HG03108 (cell line): ENCODE data around the gene RNF181.
"Not testable (repeated sequence)": the region's sequence is repeated elsewhere in the genome, so short reads cannot be mapped to it uniquely, and the experiment has no call there.

ENCODE experiments used
- ATAC-seq: cut with Tn5 transposase; IDR thresholded peaks from one replicate; pipeline ENCODE4 v1.9.1; 2021; ENCODE audit warnings: moderate library complexity; ENCODE audit not compliant: unreplicated experiment

Gene RNF181

DNA sequence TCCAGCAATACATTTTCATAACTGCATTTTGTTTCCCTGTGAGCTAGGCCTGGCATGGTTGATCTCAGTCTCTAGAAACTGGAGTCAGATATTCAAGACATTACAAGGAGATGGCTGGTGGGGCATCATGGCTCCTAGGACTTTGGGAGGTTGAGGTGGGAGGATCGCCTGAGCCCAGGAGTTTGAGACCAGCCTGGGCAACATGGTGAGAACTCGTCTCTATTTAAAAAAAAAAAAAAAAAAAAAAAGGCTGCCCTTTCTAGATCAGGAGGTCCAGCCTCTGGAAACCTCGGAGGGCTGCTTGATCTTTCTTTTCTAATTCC lies 18.5 kb upstream of the RNF181 start:
- ATAC-seq, result no peak

DNA sequence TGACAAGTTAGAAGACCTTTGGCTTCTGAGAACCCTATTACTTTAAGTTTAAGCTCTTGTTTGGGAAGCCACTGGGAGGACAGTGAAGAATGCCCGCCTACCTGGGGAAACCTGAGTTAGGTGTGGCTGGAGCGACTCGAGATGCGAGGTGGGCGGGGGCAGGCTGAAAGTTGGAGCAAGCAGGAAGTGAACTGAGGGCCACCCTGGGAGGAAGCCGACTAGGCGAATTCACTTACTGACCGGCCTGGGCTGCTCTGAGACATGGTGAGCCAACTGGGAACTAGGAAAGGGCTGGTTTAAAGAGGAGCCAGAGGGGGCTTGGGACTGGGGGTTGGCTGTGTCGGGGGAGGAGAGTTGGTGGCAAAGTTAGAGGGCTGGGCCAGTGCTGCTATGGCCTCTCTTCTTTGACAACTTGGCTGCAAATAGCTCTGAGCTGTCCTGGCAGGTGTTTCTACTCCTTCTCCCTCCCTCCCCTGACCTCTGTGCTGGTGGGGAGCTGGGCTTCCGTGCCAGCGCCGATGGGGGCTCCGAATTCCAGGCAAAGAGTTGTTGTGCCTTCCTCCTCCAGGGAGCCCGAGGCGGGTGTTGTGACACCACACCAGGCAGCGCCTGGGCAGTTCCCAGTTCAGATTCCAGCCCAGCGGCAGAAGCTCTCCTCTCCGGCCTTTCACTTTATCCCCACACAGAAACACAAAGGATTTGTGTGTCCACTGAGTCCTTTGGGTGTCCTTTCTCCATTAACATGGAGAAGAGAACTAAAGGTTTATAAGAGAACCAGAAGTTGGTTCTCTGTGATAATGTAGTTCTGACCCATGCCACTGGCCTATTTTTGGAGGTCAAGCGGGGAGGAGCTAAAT lies 17.9 kb upstream of the RNF181 start, which contains the start of gene VAMP8:
VAMP8 (plus strand) TSS at position 201 of the 857 bp plus-strand sequence; CDS start at position 262, 61 bp downstream.
- peak; percentile 56 for ATAC-seq

DNA sequence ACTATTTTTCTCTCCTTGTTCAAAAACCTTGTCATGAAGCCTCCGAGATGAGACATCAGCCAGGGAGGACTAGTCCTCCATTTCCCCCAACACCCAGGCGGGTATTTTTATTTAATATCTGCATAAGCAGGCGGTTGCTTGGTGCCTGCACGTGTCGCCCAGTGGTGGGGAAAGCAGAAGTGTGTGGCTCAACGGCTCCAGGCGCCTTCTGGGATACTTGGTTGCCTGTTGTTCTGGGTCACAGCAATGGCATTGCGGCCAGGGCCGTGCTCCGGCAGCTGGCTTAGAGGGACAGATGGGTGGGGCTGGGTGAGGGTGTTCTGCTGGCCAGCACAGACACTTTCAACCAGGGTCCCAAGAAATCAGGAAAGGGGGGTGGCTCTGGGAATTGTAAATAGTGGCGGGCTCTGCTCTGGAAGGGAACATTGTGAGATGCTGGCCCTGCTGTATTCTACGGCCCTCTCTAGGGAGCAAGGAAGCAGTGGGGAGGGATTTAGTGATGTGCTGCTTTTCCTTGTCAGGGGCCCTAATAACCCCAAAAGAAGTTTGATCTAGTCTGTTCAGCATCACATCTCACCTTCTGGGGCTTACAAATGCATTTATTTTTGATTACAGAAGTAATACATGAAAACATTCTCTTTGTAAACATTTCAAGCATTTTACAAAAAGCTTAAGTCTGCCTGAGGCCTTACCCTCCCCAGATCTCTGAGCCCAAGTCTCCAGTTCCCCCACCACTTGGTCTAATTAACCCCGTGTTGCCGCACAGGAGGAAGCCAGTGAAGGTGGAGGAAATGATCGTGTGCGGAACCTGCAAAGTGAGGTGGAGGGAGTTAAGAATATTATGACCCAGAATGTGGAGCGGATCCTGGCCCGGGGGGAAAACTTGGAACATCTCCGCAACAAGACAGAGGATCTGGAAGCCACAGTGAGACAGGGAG lies 17.0 kb upstream of the RNF181 start:
- ATAC-seq, result no peak

DNA sequence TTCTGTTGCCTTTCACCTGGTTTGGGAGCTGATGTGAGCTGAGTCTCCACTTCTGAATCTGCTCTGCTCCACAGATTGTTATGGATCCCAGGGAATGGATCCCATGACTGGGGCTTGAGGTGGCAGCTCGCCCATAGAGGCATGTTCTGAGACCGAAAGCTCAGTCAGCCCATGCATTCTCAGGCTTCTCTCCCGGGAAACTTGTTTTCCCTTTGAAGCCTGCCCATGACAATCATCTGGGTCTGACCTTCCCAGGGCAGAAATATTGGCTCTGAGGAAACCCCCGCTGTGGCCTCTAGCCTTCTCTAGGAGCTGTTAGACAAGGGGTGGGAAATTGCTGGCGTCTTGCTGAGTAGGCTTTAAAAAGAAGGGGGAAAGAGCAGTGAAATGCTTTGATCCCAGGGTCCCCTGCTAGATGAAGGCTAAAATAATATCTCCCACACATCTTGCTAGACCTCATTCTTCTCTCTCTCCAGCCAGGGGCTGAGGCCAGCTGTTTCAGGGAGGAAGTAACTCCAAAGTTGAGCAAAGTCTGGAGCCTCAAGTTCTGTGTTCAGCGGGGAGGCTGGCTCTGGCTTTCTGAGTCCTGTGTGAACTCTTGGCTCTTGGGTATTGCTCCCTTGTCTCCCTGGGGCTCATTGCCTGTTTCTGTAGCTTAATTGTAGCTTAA lies 16.1 kb upstream of the RNF181 start:
- ATAC-seq, result no peak

DNA sequence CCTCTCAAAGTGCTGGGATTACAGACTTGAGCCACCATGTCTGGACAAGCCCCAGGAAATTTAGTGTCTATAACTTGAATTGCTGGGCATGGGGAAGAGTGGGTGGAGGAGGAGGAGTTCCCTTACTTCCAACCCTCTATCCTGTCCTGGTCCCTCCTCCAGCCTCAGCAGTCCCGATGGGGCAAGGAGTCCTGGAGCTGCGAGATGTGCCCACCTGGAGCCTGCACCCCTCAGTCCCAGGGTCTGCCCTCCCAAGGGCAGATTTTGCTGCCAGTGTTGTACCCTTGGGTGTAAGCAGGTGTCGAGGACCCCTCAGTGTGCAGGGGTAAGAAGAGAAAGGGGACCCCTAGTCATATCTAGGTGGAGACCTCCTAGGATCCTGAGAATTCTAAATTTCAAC lies 15.3 kb upstream of the RNF181 start:
- no peak for ATAC-seq

DNA sequence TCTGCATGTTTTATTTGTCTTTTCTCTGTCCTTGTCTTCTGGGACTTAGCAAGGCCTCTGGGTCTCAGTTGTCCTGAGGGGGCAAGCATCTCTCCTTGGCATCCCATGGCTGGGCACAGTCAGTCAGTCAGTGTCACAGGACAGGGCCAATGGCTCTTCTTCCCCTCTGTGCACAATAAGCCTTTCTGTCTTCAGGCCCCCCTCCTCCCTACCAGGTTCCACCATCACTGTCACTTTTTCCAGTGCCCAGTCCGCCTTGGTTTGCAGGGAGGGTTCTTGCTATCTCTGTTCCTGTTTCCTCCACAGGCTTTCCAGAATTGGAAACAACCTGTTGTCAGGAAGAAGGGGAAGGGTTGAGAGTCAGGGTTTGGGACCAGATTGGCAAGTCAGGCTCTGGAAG lies 13.1 kb upstream of the RNF181 start:
- no peak for ATAC-seq

DNA sequence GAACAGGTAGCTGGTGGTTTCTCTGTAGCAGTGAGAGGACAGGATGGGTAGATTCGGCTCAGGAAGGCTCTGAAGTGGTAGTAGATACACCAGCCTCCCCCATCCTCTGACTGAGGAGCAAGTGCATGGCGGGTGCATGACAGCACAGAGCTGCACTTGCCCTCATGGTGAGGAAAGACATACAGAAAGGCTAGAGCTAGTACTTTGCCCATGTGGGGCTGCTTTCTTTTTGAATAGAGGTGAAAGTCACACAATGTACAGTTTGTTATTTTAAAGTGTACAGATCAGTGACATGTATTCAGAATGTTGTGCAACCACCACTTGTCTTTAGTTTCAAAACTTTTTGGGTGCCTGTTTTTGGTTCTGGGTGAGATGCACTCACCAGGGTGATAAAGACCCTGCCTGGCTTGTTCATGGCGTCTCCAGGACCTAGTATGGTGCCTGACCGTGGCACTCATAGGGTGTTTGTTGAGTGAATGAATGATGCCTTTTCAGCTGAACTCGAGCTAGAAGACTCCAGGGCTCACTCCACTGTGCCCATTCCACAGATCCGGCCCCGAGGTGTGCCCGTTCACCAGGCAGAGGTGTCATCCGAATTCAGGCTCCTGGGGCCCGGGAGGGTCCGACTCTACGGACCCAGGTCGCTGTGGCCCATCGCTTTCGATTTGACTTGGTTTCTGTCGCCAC lies 11.7 kb upstream of the RNF181 start:
- no peak for ATAC-seq

DNA sequence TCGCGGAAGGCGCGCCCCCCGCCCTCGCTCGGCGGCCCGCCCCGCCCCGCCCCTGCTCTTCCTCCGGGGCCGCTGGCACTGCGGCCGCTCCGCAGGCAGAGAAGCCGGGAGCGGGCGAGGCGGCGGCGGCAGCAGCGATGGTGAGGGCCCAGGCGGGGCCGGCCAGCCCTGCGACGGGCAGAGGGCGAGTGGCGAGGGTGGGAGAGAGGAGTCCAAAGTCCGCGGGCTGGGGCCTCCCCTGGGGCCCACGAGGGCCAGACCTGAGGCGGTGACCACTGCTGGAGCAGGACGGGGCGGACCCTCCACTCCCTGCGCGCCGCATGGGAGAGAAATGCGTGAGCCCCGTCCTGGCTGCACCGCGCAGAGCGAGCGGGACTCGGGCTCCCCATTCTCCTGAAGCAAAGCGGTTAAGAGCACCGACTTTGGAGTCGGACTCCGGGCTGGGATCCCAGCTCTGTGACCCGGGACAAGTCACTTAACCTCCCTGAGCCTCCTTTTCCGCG lies 11.1 kb upstream of the RNF181 start, which contains the start of gene VAMP5:
VAMP5 (plus strand) TSS at position 78 of the 503 bp plus-strand sequence; CDS start at position 138, 60 bp downstream.
- ATAC-seq, result peak; percentile 52

DNA sequence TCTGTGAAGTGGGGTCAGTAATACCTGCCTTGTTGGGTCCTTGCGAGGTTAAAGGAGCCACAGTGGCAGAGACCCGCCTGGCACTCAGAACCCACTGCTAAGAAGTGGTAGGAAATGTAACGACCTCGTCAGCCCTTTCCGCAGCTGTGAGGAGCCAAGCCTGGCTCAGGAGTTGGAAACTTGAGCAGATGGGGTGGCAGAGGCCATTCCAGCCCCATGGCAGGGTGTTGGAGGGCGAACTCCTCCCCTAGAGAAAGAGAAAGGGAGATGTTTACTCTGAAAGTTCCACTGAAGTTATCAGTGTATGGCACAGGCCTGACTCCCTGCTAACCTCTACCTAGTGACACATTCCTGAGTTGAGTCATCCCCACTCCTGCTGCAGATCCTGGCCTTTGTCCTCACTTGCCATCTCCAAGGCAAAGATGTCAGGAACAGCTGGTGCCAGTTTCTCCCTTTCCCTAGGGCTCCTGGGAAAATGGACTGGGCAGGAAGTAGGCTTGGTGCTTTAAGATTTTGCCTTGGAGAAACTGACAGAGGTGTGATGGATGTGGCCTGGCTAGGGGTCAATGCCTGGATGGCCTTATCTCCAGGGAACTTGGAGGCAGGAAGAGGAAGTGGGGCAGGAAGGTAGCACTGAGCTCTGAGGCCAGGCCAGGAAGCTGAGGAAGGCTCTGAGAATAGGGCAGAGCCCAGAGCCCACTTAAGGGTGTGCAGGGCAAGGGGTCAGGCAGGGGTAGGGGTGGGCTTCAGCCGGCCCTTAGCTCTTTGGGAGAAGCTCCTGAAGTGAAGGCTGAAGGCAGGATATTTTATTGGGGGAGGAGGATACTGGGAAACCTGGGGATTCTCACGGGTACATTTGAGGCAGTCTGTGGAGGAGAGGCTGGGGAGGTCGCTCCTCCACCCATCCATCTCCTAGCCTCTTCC lies 10.4 kb upstream of the RNF181 start:
- ATAC-seq, result peak; percentile 36

DNA sequence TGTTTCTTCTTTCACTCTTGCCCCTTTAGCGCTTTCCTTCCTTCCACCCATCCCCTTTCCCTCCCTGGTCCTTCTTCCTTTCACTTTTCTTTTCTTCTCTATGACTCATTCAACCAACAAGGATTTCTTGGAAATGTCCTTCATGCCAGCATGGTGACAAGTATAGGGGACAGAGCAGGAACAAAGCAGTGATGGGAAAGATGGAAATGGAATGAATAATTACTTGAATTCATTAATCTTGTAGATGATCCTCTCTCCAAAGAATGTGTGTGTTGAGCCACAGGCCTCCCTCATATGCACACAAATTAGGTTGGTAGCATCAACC lies 9.8 kb upstream of the RNF181 start:
- no peak for ATAC-seq

DNA sequence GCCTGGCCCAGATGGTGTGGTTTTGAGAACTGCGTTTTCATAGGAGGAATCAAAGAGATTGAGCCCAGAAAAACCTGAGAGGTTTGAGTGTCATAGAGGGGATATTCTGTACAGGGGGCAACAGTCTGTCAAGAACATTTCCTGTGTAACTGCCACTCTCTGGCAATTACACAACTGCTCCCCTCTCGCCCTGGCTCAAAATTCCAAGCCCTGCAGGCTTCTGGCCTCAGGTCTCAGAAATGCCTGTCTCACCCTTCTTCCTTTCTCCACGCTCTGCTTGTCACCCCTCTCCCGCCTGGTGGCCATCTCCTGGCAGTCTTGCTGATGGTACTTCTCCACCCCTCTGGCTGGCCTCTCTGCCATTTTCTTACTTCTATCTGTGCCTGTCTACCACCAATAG lies 7.3 kb upstream of the RNF181 start:
- ATAC-seq, result no peak

DNA sequence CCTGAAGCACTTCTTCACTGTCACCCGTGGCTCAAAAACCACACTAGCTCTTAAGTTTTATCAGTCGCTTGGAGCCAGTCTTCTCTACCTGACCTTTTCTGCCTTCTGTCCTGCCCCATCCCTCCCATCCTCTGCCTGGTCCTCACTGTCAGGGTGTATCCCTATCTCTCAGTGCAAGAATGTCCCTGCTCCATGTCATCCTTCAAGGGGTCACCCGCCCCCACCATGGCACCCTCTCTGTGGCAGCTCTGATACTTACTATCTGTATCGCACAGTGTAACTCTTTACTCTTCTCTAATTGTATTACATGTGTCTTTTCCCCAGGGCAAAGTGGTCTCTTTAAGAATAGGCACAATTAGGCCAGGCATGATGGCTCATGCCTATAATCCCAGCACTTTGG lies 6.9 kb upstream of the RNF181 start:
- ATAC-seq, result no peak

DNA sequence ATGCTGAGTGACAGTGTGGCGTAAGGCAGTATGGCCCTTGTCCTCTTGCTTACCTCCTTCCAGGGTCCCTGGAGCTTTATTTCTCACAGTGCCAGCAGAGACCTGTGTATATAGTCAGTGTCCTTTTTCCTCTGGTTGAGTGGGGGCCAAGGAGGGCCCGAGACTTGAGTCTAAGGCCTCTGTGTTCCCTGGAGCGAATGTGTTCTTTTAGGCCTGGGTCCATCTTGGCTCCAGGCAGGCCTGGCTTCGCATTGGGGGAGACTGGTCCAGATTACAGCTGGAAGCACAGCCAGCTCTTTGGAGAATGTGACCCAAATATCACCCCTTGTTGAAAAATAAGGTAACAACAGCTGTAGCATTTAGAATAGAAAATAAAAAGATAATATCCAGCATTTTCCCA lies 6.4 kb upstream of the RNF181 start:
- no peak for ATAC-seq

DNA sequence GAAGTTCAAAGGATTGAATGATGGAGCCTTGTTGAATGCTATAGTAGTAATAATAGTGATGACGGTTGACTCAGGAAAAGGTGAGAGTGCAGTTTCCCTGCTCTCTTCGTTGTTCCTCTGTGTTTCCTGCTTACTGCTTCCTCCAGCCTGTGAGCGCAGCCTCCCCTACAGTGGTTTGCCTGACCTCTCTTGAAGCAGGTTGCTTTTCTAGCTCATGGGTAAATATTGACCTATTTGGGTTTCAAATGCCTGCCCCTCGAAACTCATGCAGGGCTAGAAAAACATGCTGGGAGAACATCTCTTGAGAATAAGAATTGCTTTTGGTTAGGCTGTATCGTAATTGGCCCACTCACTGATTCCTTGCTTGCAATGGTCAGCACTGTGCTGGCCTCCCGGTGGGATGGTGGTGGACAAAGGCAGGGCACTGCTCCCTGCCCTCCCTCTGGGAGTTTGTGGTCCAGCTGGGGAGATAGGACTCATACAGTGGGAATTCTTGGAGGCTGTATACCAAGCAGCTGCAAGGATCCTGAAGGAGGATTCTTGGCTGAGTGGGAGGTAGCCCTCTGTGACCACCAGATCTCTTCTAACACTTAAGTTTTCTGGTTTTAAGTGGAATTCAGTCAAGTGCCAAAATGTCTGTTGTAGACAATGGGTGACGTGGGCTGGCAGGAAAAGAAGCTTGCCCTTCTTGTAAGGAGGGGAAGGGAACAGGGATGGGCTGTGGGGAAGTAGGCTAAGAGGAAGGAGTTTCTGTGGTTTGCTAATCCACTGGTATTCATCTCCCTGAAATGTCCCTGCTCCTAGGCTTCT lies 5.4 kb upstream of the RNF181 start:
- no peak for ATAC-seq

DNA sequence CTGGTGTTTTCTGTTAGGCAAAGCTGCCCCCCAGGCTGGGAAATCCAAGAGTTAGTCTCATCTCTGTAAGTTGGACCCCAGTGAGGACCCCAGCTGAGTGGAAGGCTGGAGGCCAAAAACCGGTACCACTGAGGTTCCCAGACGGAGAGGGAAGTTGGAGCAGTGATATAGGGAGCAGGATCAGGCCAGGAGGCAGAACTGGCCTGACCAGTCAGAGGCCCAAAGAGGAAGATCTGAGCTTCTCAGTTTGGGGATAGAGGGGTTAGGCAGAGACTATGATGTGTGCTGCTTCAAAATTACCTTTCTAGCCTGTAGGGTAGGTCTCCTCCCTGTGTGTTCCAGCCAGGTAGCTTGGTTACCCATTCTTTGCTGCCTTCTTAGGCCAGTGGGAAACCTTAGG lies 4.6 kb upstream of the RNF181 start:
- no peak for ATAC-seq

DNA sequence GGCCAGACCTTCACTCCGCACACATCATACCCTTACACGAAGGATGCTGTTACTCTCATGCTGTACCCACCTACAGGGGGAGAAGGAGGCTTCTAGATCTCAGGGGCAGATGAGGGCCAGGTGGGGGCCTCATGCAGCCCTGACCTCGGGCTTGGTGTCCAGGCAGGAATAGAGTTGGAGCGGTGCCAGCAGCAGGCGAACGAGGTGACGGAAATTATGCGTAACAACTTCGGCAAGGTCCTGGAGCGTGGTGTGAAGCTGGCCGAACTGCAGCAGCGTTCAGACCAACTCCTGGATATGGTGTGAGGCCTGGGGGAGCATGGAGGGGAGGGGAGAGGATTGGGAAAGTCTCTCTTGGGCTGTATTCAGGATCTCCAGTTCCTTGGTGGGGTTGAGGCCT lies 4.0 kb upstream of the RNF181 start:
- ATAC-seq, result no peak

DNA sequence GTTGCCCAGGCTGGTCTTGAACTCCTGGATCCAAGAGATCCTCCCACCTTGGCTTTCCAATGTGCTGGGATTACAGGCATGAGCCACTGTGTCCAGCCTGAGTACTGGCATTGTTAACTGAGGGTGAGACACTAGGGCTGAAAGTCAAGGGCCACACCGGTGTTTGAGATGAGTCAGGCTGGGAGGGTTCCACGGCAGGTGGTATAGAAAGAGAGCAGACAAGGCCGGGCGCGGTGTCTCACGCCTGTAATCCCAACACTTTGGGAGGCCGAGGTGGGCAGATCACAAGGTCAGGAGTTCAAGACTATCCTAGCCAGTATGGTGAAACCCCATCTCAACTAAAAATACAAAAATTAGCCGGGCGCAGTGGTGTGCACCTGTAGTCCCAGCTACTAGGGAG lies 3.2 kb upstream of the RNF181 start:
- not testable (repeated sequence) for ATAC-seq

DNA sequence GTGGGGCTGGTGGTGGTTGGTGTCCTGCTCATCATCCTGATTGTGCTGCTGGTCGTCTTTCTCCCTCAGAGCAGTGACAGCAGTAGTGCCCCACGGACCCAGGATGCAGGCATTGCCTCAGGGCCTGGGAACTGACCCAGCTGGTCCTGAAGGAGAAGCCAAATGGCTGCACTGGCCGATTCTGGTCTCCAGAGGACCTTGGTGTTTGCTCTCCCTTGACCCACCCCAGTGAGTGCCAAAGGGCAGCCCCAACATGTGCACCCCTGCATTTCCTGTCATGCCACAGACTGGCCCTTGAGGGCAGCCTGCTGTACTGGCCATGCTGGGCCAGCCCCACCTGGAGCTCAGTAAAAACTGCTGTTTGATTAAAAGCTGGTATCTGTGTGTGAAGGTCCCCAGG lies 2.5 kb upstream of the RNF181 start:
- ATAC-seq, result no peak
